Mucosa of descending colon (tissue), 3 donors: Measurements from ENCODE around the gene ST3GAL2. TPM values are rescaled to one million over a fixed set of nuclear protein-coding genes. Genes with fewer than 3 reads are reported as not detected.

ENCODE experiments used
- ATAC-seq: fragments of 200-7000 bp; cut with Tn5 transposase; one replicate; pipeline ENCODE4 v1.9.1; 2020; ENCODE audit warnings: mild to moderate bottlenecking, moderate library complexity
- DNase-seq, 3 donors: peaks; one replicate each; pipeline ENCODE4 v3.0.0-alpha.2; 2020
- H3K36me3 ChIP-seq: fragments of 200-600 bp; one replicate; pipeline ENCODE4 v1.8.0; 2021; ENCODE audit warnings: low read depth, mild to moderate bottlenecking
- H3K4me1 ChIP-seq: fragments of 200-600 bp; one replicate; pipeline ENCODE4 v1.8.0; 2021; ENCODE audit warnings: low read depth, mild to moderate bottlenecking
- H3K4me3 ChIP-seq: fragments of 200-600 bp; one replicate; pipeline ENCODE4 v1.8.0; 2021; ENCODE audit warnings: mild to moderate bottlenecking
- H3K9me3 ChIP-seq: fragments of 200-600 bp; one replicate; pipeline ENCODE4 v1.8.0; 2021; ENCODE audit warnings: mild to moderate bottlenecking
- CTCF ChIP-seq: fragments of 200-600 bp; IDR thresholded peaks from one replicate; pipeline ENCODE4 v1.8.0; 2022; ENCODE audit warnings: antibody characterized with exemption, mild to moderate bottlenecking
- intact Hi-C, 2 donors: fragments of 100-400 bp; cut with DNase I in 1 of 2; cut with micrococcal nuclease in 1 of 2; formaldehyde crosslinking; loops; one replicate each; pipeline versions ENCODE4 v1.11.0 to v1.11.1; 2022; cut with DNase I, micrococcal nuclease
- long read RNA-seq, 2 donors: library from polyadenylated mRNA; unstranded; transcript quantifications; one replicate each; pipeline ENCODE4 v2.0.0, GENCODE V29; 2019 to 2021
- total RNA-seq, 3 donors: library from RNA; stranded (reverse); fragmentation: NEBNext Ultra II Directional in 2 of 3; extraction: Animal tissue kit (Norgen Biotek cat#: 25700) in 2 of 3; gene quantifications; one replicate each; pipeline versions ENCODE4 v1.2.1 to v1.2.4, GENCODE V29; 2021 to 2023
- donor health status: DM: no; HTN: no; CAD: no; lungs with moderate emphysema.
- donor health status: DM: no; HTN: no; CAD: no.
- donor health status: DM: no; HTN: yes; CAD: no.

Gene ST3GAL2
- total RNA-seq: 10 to 100 TPM in 1 of 3 donors, 1 to 10 TPM in 2; 4.2 to 22.4 (median 9.5) TPM
- long read RNA-seq, donor 1, full-length matches to known transcripts: 14 of 31 reads
- long read RNA-seq, donor 1, partial matches to known transcripts: 1 of 31 reads
- long read RNA-seq, donor 1, other reads (novel, unspliced or antisense): 16 of 31 reads
- long read RNA-seq, donor 2, partial matches to known transcripts: 0 of 3 reads
- long read RNA-seq, donor 2, other reads (novel, unspliced or antisense): 3 of 3 reads

GRCh38 chr16:70438969-70439862 lies at the start of gene ST3GAL2:
TSS of gene ST3GAL2 (minus strand) at chr16:70439100. CDS start at chr16:70398530, 40,570 bp downstream.
- peak; percentile 93 to 96 (median 94) for DNase-seq
- ATAC-seq: peak; percentile 97
- H3K36me3 ChIP-seq: no peaks in the 10 kb centered on the region
- intact Hi-C loops: no loop called here
- no peaks in the 10 kb centered on the region for H3K9me3 ChIP-seq
- H3K4me3 ChIP-seq: peak within 1 kb of the TSS; percentile 51
- TF ChIP-seq CTCF: no peak
- H3K4me1 ChIP-seq: peaks cover 8% of the 10 kb centered on the region

GRCh38 chr16:70484867-70485266 lies 46.0 kb upstream of the ST3GAL2 start:
- intact Hi-C loops: no loop called here
- no peak for ATAC-seq
- H3K36me3 ChIP-seq: no peaks in the 10 kb centered on the region

GRCh38 chr16:70483426-70483825 lies 44.5 kb upstream of the ST3GAL2 start:
- H3K4me3 ChIP-seq: no peak overlapping the region
- TF ChIP-seq CTCF: no peak
- no peaks in the 10 kb centered on the region for H3K9me3 ChIP-seq
- no peak for DNase-seq
- H3K4me1 ChIP-seq: no peaks in the 10 kb centered on the region
- intact Hi-C loops: no loop called here
- no peak for ATAC-seq
- H3K36me3 ChIP-seq: no peaks in the 10 kb centered on the region

More at GRCh38 chr16:70484867-70485266, 46.0 kb upstream of the ST3GAL2 start:
- DNase-seq: no peak
- H3K4me3 ChIP-seq: no peak overlapping the region
- H3K4me1 ChIP-seq: no peaks in the 10 kb centered on the region
- no peak for TF ChIP-seq CTCF
- no peaks in the 10 kb centered on the region for H3K9me3 ChIP-seq

- no peak for DNase-seq
- Histone ChIP-seq H3K4me3 (no peak overlapping the region), H3K9me3 (no peaks in the 10 kb centered on the region), H3K4me1 (no peaks in the 10 kb centered on the region), H3K36me3 (no peaks in the 10 kb centered on the region)
- intact Hi-C loops: no loop called here
- ATAC-seq: no peak
- no peak for TF ChIP-seq CTCF
Observed at GRCh38 chr16:70482624-70483023, 43.7 kb upstream of the ST3GAL2 start.

- no peaks in the 10 kb centered on the region for H3K4me1 ChIP-seq
- intact Hi-C loops: no loop called here
- H3K36me3 ChIP-seq: no peaks in the 10 kb centered on the region
- ATAC-seq (no peak), DNase-seq (no peak)
- H3K4me3 ChIP-seq: no peak overlapping the region
- no peaks in the 10 kb centered on the region for H3K9me3 ChIP-seq
- no peak for TF ChIP-seq CTCF
Observed at GRCh38 chr16:70481929-70482536, 43.1 kb upstream of the ST3GAL2 start.
